Fibroblast of villous mesenchyme (primary cell): Measurements from ENCODE around the gene IER5. TPM values are rescaled to one million over a fixed set of nuclear protein-coding genes. Genes with fewer than 3 reads are reported as not detected.
A peak's percentile ranks its signal among the peaks of the same experiment; 100 is the strongest.

Source experiments
- DNase-seq: peaks from one replicate; pipeline ENCODE4 v3.0.0-alpha.2; 2010; ENCODE audit warnings: low read depth
- H3K4me3 ChIP-seq: 2 replicates; pipeline ENCODE4 v1.5.1; 2011; ENCODE audit warnings: low read depth, mild to moderate bottlenecking, low read length
- CTCF ChIP-seq: IDR thresholded peaks from 2 replicates; pipeline ENCODE4 v1.5.1; 2012; ENCODE audit warnings: low read depth, mild to moderate bottlenecking, low read length; ENCODE audit not compliant: insufficient read depth
- total RNA-seq: library from RNA; depleted of rRNA; stranded (reverse); fragments of >200 nt; gene quantifications from 2 replicates; pipeline ENCODE4 v1.2.3, GENCODE V29; 2012

The IER5 gene
- total RNA-seq, 1 donor: 45.3 TPM

- no peak overlapping the region for H3K4me3 ChIP-seq
- TF ChIP-seq CTCF: no peak
- no peak for DNase-seq
Observed at GRCh38 chr1:181084606-181084969, 3.9 kb upstream of the IER5 start.

GRCh38 chr1:181086091-181086490 lies 2.4 kb upstream of the IER5 start:
- DNase-seq: no peak
- no peak for TF ChIP-seq CTCF
- H3K4me3 ChIP-seq: no peak overlapping the region

- TF ChIP-seq CTCF: no peak
- no peak overlapping the region for H3K4me3 ChIP-seq
- DNase-seq: peak; percentile 63
Observed at GRCh38 chr1:181086926-181087325, 1.6 kb upstream of the IER5 start.

GRCh38 chr1:181087400-181087901 lies 1.0 kb upstream of the IER5 start:
- TF ChIP-seq CTCF: no peak
- H3K4me3 ChIP-seq: no peak overlapping the region
- no peak for DNase-seq

- no peak for TF ChIP-seq CTCF
- no peak for DNase-seq
- peak overlapping the region; percentile 75 for H3K4me3 ChIP-seq
Observed at GRCh38 chr1:181089017-181089675, 646 bp downstream of the IER5 start.

- peak; percentile 78 for DNase-seq
- no peak for TF ChIP-seq CTCF
- H3K4me3 ChIP-seq: peak overlapping the region; percentile 75
Observed at GRCh38 chr1:181089676-181090544, 1.4 kb downstream of the IER5 start.
